Gastrocnemius medialis (tissue), 4 donors: ENCODE measurements around the gene TRIM69.

ENCODE experiments used
- CTCF ChIP-seq, 5 experiments: fragments of 450-650 bp in 3 of 5; fragments of 200-600 bp in 2 of 5; sonication (generic) in 2 of 5; IDR thresholded peaks in 4 of 5; conservative IDR thresholded peaks in 1 of 5; 1 replicate in 4 of 5; 2 replicates in 1 of 5; pipeline ENCODE4 v1.5.1; 2016 to 2019; ENCODE audit warnings: antibody characterized with exemption in 5 of 5, mild to moderate bottlenecking in 3 of 5, moderate library complexity in 3 of 5
- POLR2A ChIP-seq, 2 donors: fragments of 450-650 bp; IDR thresholded peaks; one replicate each; pipeline ENCODE4 v1.6.1; 2017; ENCODE audit warnings: antibody characterized with exemption in 2 of 2, mild to moderate bottlenecking in 2 of 2, moderate library complexity in 2 of 2

GRCh38 chr15:44712346-44713005, 23.9 kb upstream of the TRIM69 start:
- TF ChIP-seq CTCF (IDR thresholded peaks at IDR 0.05 in 4 of 5, conservative IDR thresholded peaks at IDR 0.05 in 1 of 5): no peak
- TF ChIP-seq POLR2A (IDR thresholded peaks at IDR 0.05): peak in 1 of 2 donors; percentile 45
